Measurements from ENCODE around the gene FANCE.

The FANCE gene

GRCh38 chr6:35480176-35480575, 28.0 kb downstream of the FANCE start:
- Histone ChIP-seq H3K79me2 (ENCODE audit: insufficient read depth, low read length) (no peaks in the 10 kb centered on the region), H3K27me3 (ENCODE audit: low read length) (no peaks in the 10 kb centered on the region), H3K36me3 (ENCODE audit: low read length) (no peaks in the 10 kb centered on the region), H3K9me2 (replicated peaks; ENCODE audit: insufficient read depth, low read length) (no peaks in the 10 kb centered on the region), H4K20me1 (ENCODE audit: low read depth, low read length) (no peaks in the 10 kb centered on the region), H3K9me3 (ENCODE audit: insufficient read depth, low read length) (no peaks in the 10 kb centered on the region), H3F3A (ENCODE audit: insufficient read depth) (peaks cover 10% of the 10 kb centered on the region), H3K27ac (ENCODE audit: low read depth, low read length) (no peak overlapping the region), H3K4me2 (ENCODE audit: low read depth, low read length, poor library complexity, severe bottlenecking) (no peak overlapping the region), H3K4me3 (ENCODE audit: insufficient read depth, low read length, poor library complexity, severe bottlenecking) (no peak overlapping the region), H2AFZ (ENCODE audit: low read depth, low read length, severe bottlenecking) (no peak overlapping the region), H3K9ac (ENCODE audit: low read length) (no peak overlapping the region)
- TF ChIP-seq EZH2phosphoT487 (conservative IDR thresholded peaks at IDR 0.05; ENCODE audit: low read length), result no peak
- TF ChIP-seq, protein P1, sequence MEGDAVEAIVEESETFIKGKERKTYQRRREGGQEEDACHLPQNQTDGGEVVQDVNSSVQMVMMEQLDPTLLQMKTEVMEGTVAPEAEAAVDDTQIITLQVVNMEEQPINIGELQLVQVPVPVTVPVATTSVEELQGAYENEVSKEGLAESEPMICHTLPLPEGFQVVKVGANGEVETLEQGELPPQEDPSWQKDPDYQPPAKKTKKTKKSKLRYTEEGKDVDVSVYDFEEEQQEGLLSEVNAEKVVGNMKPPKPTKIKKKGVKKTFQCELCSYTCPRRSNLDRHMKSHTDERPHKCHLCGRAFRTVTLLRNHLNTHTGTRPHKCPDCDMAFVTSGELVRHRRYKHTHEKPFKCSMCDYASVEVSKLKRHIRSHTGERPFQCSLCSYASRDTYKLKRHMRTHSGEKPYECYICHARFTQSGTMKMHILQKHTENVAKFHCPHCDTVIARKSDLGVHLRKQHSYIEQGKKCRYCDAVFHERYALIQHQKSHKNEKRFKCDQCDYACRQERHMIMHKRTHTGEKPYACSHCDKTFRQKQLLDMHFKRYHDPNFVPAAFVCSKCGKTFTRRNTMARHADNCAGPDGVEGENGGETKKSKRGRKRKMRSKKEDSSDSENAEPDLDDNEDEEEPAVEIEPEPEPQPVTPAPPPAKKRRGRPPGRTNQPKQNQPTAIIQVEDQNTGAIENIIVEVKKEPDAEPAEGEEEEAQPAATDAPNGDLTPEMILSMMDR (IDR thresholded peaks at IDR 0.05; ENCODE audit: insufficient read depth, low read length, poor library complexity, severe bottlenecking), result no peak

DNA sequence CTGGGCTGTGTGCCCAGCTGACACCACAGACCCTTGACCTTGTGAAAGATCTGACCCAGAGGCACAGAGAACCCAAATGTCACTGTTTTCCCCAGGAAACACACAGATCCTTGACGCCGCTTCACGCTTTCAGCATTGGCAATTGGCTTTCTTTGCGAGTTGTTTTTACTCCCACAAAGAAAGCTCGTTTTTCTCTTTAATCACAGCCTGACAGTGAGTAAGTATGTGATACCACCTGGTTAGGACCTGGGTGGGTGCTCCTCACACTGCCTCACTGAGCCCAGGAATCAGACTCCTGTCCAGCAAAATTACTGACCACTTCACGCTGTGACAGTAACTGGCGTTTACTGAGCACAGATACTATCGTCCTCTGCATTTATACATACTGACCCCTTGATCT, 29.1 kb downstream of the FANCE start:
- no peak overlapping the region for H3K4me3 ChIP-seq (ENCODE audit: insufficient read depth, low read length, poor library complexity, severe bottlenecking)
- H3K9me2 ChIP-seq (replicated peaks; ENCODE audit: insufficient read depth, low read length), result no peaks in the 10 kb centered on the region
- H3K27me3 ChIP-seq (ENCODE audit: low read length), result no peaks in the 10 kb centered on the region
- no peak overlapping the region for H3K4me2 ChIP-seq (ENCODE audit: low read depth, low read length, poor library complexity, severe bottlenecking)
- H3K79me2 ChIP-seq (ENCODE audit: insufficient read depth, low read length), result no peaks in the 10 kb centered on the region
- no peaks in the 10 kb centered on the region for H4K20me1 ChIP-seq (ENCODE audit: low read depth, low read length)
- no peak for TF ChIP-seq EZH2phosphoT487 (conservative IDR thresholded peaks at IDR 0.05; ENCODE audit: low read length)
- TF ChIP-seq, protein P1 (IDR thresholded peaks at IDR 0.05; ENCODE audit: insufficient read depth, low read length, poor library complexity, severe bottlenecking), result no peak
- H3K9ac ChIP-seq (ENCODE audit: low read length), result no peak overlapping the region
- H3F3A ChIP-seq (ENCODE audit: insufficient read depth), result peaks cover 4% of the 10 kb centered on the region
- H2AFZ ChIP-seq (ENCODE audit: low read depth, low read length, severe bottlenecking), result no peak overlapping the region
- H3K27ac ChIP-seq (ENCODE audit: low read depth, low read length), result no peak overlapping the region
- H3K9me3 ChIP-seq (ENCODE audit: insufficient read depth, low read length), result no peaks in the 10 kb centered on the region
- no peaks in the 10 kb centered on the region for H3K36me3 ChIP-seq (ENCODE audit: low read length)

- Histone ChIP-seq H3K27ac (ENCODE audit: low read depth, low read length) (no peak overlapping the region), H3K4me3 (ENCODE audit: insufficient read depth, low read length, poor library complexity, severe bottlenecking) (no peak overlapping the region), H3K9me2 (replicated peaks; ENCODE audit: insufficient read depth, low read length) (no peaks in the 10 kb centered on the region), H3K9me3 (ENCODE audit: insufficient read depth, low read length) (no peaks in the 10 kb centered on the region), H3K79me2 (ENCODE audit: insufficient read depth, low read length) (no peaks in the 10 kb centered on the region), H3K9ac (ENCODE audit: low read length) (no peak overlapping the region), H2AFZ (ENCODE audit: low read depth, low read length, severe bottlenecking) (no peak overlapping the region), H4K20me1 (ENCODE audit: low read depth, low read length) (no peaks in the 10 kb centered on the region), H3F3A (ENCODE audit: insufficient read depth) (no peaks in the 10 kb centered on the region), H3K27me3 (ENCODE audit: low read length) (no peaks in the 10 kb centered on the region), H3K4me2 (ENCODE audit: low read depth, low read length, poor library complexity, severe bottlenecking) (no peak overlapping the region), H3K36me3 (ENCODE audit: low read length) (no peaks in the 10 kb centered on the region)
- TF ChIP-seq, protein P1 (IDR thresholded peaks at IDR 0.05; ENCODE audit: insufficient read depth, low read length, poor library complexity, severe bottlenecking), result no peak
- TF ChIP-seq EZH2phosphoT487 (conservative IDR thresholded peaks at IDR 0.05; ENCODE audit: low read length), result no peak
These were observed 30.9 kb downstream of the FANCE start for GRCh38 chr6:35483062-35483461.

Data from SU-DHL-6 (cell line).